Caco-2 (cell line): Measurements from ENCODE around the gene HIVEP3. TPM values are rescaled to one million over a fixed set of nuclear protein-coding genes. Genes with fewer than 3 reads are reported as not detected.

Source experiments
- BruUV-seq: library from RNA; stranded (reverse); fragments of 400-500 nt; replicated peaks from 2 replicates; lab custom pipeline; 2021; lab: Mats Ljungman, UMichigan
- CTCF ChIA-PET: fragments of 300-600 bp; sonication (Branson Sonifier 250); formaldehyde crosslinking; loops from one replicate; lab custom pipeline; 2022; ENCODE audit warnings: antibody characterized with exemption; lab: Charles Lee
- POLR2A ChIA-PET: fragments of 300-600 bp; sonication (Branson Sonifier 250); formaldehyde crosslinking; loops from one replicate; lab custom pipeline; 2022; ENCODE audit warnings: antibody characterized with exemption; lab: Charles Lee
- DNase-seq, 2 experiments: peaks; one replicate each; pipeline versions ENCODE4 v3.0.0 to v3.0.0-alpha.2; 2020 to 2022
- H3K27me3 ChIP-seq: replicated peaks from 2 replicates; pipeline ENCODE4 v1.6.0; 2011; ENCODE audit warnings: low read length; ENCODE audit not compliant: control insufficient read depth, insufficient read depth
- H3K36me3 ChIP-seq: 2 replicates; pipeline ENCODE4 v1.5.1; 2011; ENCODE audit warnings: low read length; ENCODE audit not compliant: control insufficient read depth, insufficient read depth
- H3K4me1 ChIP-seq: fragments of 250-450 bp; sonication (Bioruptor Pico); 2 replicates; pipeline ENCODE4 v1.5.1; 2020; ENCODE audit warnings: mild to moderate bottlenecking
- H3K4me3 ChIP-seq: 2 replicates; pipeline ENCODE4 v1.5.1; 2011; ENCODE audit warnings: low read depth, mild to moderate bottlenecking, control low read depth, low read length
- H3K9me3 ChIP-seq: fragments of 250-450 bp; sonication (Bioruptor Pico); 2 replicates; pipeline ENCODE4 v1.5.1; 2020; ENCODE audit warnings: mild to moderate bottlenecking, moderate library complexity
- H3K27ac Mint-ChIP-seq: one replicate; pipeline ENCODE4 v1.8.0; 2022; ENCODE audit warnings: mixed read lengths; ENCODE audit not compliant: unreplicated experiment
- H3K27me3 Mint-ChIP-seq: one replicate; pipeline ENCODE4 v1.8.0; 2022; ENCODE audit warnings: mixed read lengths; ENCODE audit not compliant: insufficient read depth, unreplicated experiment
- H3K36me3 Mint-ChIP-seq: one replicate; pipeline ENCODE4 v1.8.0; 2022; ENCODE audit warnings: mild to moderate bottlenecking, mixed read lengths; ENCODE audit not compliant: insufficient read depth, unreplicated experiment
- H3K4me1 Mint-ChIP-seq: one replicate; pipeline ENCODE4 v1.8.0; 2022; ENCODE audit warnings: low read depth, mixed read lengths; ENCODE audit not compliant: unreplicated experiment
- H3K4me3 Mint-ChIP-seq: one replicate; pipeline ENCODE4 v1.8.0; 2022; ENCODE audit warnings: mild to moderate bottlenecking, moderate library complexity, mixed read lengths; ENCODE audit not compliant: unreplicated experiment
- H3K9me3 Mint-ChIP-seq: one replicate; pipeline ENCODE4 v1.8.0; 2022; ENCODE audit warnings: mixed read lengths; ENCODE audit not compliant: unreplicated experiment
- CTCF ChIP-seq, 2 experiments: fragments of 200-600 bp in 1 of 2; IDR thresholded peaks; 1 replicate in 1 of 2; 2 replicates in 1 of 2; pipeline versions ENCODE4 v1.5.1 to v1.8.0; 2011 to 2022; ENCODE audit warnings: antibody characterized with exemption in 1 of 2, control low read depth in 1 of 2, inconsistent platforms in 1 of 2, low read depth in 1 of 2, low read length in 1 of 2, mild to moderate bottlenecking in 1 of 2, moderate library complexity in 1 of 2; ENCODE audit not compliant: insufficient read depth in 1 of 2, severe bottlenecking in 1 of 2, unreplicated experiment in 1 of 2
- intact Hi-C: fragments of 100-400 bp; cut with micrococcal nuclease; formaldehyde crosslinking; loops from one replicate; pipeline ENCODE4 v1.10.0; 2022; ENCODE audit not compliant: unreplicated experiment
- total RNA-seq: library from RNA; stranded (reverse); gene quantifications from 2 replicates; pipeline ENCODE4 v1.2.3, GENCODE V29; 2022

The HIVEP3 gene
- total RNA-seq, 1 experiment from 2014 or later = 0.25 TPM

GRCh38 chr1:41673806-41674205 is 244.9 kb downstream of the HIVEP3 start:
- Histone ChIP-seq H3K27me3 (no peaks in the 10 kb centered on the region), H3K4me3 (no peak overlapping the region), H3K36me3 (no peaks in the 10 kb centered on the region), H3K4me1 (peaks cover 11% of the 10 kb centered on the region), H3K9me3 (no peaks in the 10 kb centered on the region)
- Mint-ChIP-seq H3K4me3 (no peak overlapping the region), H3K27ac (no peak overlapping the region), H3K9me3 (no peaks in the 10 kb centered on the region), H3K4me1 (peaks cover 16% of the 10 kb centered on the region), H3K27me3 (no peaks in the 10 kb centered on the region), H3K36me3 (no peaks in the 10 kb centered on the region)
- POLR2A ChIA-PET = no interaction called here
- no peak for TF ChIP-seq CTCF (IDR thresholded peaks at IDR 0.05; ENCODE audit: insufficient read depth in 1 of 2, low read depth in 1 of 2, low read length in 1 of 2, severe bottlenecking in 1 of 2, unreplicated experiment in 1 of 2)
- CTCF ChIA-PET = no interaction called here
- no peak for DNase-seq
- intact Hi-C loops = no loop called here
- BruUV-seq = no TSS peak

GRCh38 chr1:41673378-41673777 is 245.3 kb downstream of the HIVEP3 start:
- Histone ChIP-seq H3K4me1 (peaks cover 11% of the 10 kb centered on the region), H3K36me3 (no peaks in the 10 kb centered on the region), H3K27me3 (no peaks in the 10 kb centered on the region), H3K9me3 (no peaks in the 10 kb centered on the region), H3K4me3 (no peak overlapping the region)
- intact Hi-C loops = no loop called here
- CTCF ChIA-PET = no interaction called here
- no peak for TF ChIP-seq CTCF (IDR thresholded peaks at IDR 0.05; ENCODE audit: insufficient read depth in 1 of 2, low read depth in 1 of 2, low read length in 1 of 2, severe bottlenecking in 1 of 2, unreplicated experiment in 1 of 2)
- Mint-ChIP-seq H3K27me3 (no peaks in the 10 kb centered on the region), H3K27ac (no peak overlapping the region), H3K36me3 (no peaks in the 10 kb centered on the region), H3K4me3 (no peak overlapping the region), H3K9me3 (no peaks in the 10 kb centered on the region), H3K4me1 (peaks cover 16% of the 10 kb centered on the region)
- no TSS peak for BruUV-seq
- POLR2A ChIA-PET = no interaction called here
- no peak for DNase-seq

GRCh38 chr1:41672641-41673361 is 245.9 kb downstream of the HIVEP3 start:
- Histone ChIP-seq H3K4me1 (peaks cover 11% of the 10 kb centered on the region), H3K4me3 (no peak overlapping the region), H3K27me3 (no peaks in the 10 kb centered on the region), H3K36me3 (no peaks in the 10 kb centered on the region), H3K9me3 (no peaks in the 10 kb centered on the region)
- Mint-ChIP-seq H3K9me3 (no peaks in the 10 kb centered on the region), H3K4me3 (no peak overlapping the region), H3K27me3 (no peaks in the 10 kb centered on the region), H3K4me1 (peaks cover 16% of the 10 kb centered on the region), H3K36me3 (no peaks in the 10 kb centered on the region), H3K27ac (peak overlapping the region; percentile 48)
- ChIA-PET CTCF (no interaction called here), POLR2A (interaction anchor here (1.1 kb wide), 1 partner anchor 11 kb away, joined by 3 read pairs; no protein-coding TSS in a partner anchor)
- TF ChIP-seq CTCF (IDR thresholded peaks at IDR 0.05; ENCODE audit: insufficient read depth in 1 of 2, low read depth in 1 of 2, low read length in 1 of 2, severe bottlenecking in 1 of 2, unreplicated experiment in 1 of 2) = no peak
- BruUV-seq = no TSS peak
- no peak for DNase-seq
- intact Hi-C loops = no loop called here
